ENCODE data around the gene TMCC2. TPM values are rescaled to one million over a fixed set of nuclear protein-coding genes. Genes with fewer than 3 reads are reported as not detected.

Gene TMCC2
- total RNA-seq, 2 donors from 2014 or later, result 1.5 to 10.6 TPM

- intact Hi-C loops (cut with DNase I), result no loop called here
- H3K36me3 ChIP-seq, result peaks cover 5 to 7% of the 10 kb centered on the region in 2 donors
- TF ChIP-seq POLR2AphosphoS5 (IDR thresholded peaks at IDR 0.05), result peak; percentile 41
- TF ChIP-seq, protein P1, sequence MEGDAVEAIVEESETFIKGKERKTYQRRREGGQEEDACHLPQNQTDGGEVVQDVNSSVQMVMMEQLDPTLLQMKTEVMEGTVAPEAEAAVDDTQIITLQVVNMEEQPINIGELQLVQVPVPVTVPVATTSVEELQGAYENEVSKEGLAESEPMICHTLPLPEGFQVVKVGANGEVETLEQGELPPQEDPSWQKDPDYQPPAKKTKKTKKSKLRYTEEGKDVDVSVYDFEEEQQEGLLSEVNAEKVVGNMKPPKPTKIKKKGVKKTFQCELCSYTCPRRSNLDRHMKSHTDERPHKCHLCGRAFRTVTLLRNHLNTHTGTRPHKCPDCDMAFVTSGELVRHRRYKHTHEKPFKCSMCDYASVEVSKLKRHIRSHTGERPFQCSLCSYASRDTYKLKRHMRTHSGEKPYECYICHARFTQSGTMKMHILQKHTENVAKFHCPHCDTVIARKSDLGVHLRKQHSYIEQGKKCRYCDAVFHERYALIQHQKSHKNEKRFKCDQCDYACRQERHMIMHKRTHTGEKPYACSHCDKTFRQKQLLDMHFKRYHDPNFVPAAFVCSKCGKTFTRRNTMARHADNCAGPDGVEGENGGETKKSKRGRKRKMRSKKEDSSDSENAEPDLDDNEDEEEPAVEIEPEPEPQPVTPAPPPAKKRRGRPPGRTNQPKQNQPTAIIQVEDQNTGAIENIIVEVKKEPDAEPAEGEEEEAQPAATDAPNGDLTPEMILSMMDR (IDR thresholded peaks at IDR 0.05), result no peak
- H3K4me3 ChIP-seq, result no peak overlapping the region
- 26% methylated on average over 14 of the region's 14 CpGs for WGBS
- H3K27ac ChIP-seq, result peak overlapping the region in 1 of 2 donors; percentile 34
- no peaks in the 10 kb centered on the region for H3K27me3 ChIP-seq (replicated peaks; ENCODE audit: insufficient read depth)
- H3K4me1 ChIP-seq (replicated peaks), result no peaks in the 10 kb centered on the region
- DNase-seq (ENCODE audit: low spot score), result peak; percentile 42
- no peaks in the 10 kb centered on the region for H3K9me3 ChIP-seq
Measured at GRCh38 chr1:205301205-205301821, 73.6 kb downstream of the TMCC2 start.

- H3K27me3 ChIP-seq (replicated peaks; ENCODE audit: insufficient read depth), result no peaks in the 10 kb centered on the region
- peaks cover 5 to 7% of the 10 kb centered on the region in 2 donors for H3K36me3 ChIP-seq
- no peak for DNase-seq (ENCODE audit: low spot score)
- intact Hi-C loops (cut with DNase I), result no loop called here
- H3K27ac ChIP-seq, result peak overlapping the region in 1 of 2 donors; percentile 34
- H3K9me3 ChIP-seq, result no peaks in the 10 kb centered on the region
- 51% methylated on average over 6 of the region's 6 CpGs for WGBS
- TF ChIP-seq, protein P1 (IDR thresholded peaks at IDR 0.05), result no peak
- TF ChIP-seq POLR2A (IDR thresholded peaks at IDR 0.05) (no peak), POLR2AphosphoS5 (IDR thresholded peaks at IDR 0.05) (no peak)
- H3K4me1 ChIP-seq (replicated peaks), result no peaks in the 10 kb centered on the region
- no peak overlapping the region for H3K4me3 ChIP-seq
Measured at GRCh38 chr1:205301842-205302588, 74.3 kb downstream of the TMCC2 start.

DNA sequence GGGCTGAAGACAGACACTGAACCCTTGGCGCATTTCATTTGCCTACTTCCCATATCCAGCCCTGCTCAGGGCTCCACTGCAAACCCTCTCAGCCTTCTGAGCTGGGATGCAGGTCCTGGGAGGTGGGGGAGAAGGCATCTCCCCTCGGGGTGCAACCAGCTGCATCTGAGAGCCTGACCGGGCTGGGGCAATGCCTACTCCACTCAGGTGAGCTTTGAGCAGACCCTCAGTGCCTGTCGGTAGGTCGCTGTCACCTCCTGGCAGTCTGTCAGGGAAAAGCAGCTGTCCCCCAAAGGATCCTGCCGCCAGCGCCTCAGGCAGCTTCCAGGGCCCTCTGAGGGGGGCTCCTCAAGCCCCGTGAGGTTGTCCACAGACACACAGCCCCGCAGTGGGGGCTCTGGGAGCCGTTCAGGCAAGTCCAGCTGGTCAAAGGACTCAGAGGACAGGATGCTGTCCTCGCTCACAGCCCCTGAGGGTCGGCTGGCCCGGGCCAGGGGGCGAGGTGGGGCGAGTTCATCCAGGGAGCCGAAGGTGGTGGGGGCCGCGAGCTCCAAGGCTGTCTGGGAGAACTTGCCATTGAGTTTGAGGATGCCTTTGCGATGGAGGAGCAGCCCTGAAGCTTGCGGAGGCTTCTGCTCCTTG is 75.6 kb downstream of the TMCC2 start:
- Histone ChIP-seq H3K4me3 (no peak overlapping the region), H3K9me3 (no peaks in the 10 kb centered on the region), H3K27me3 (replicated peaks; ENCODE audit: insufficient read depth) (no peaks in the 10 kb centered on the region), H3K36me3 (peaks cover 5 to 7% of the 10 kb centered on the region in 2 donors), H3K4me1 (replicated peaks) (no peaks in the 10 kb centered on the region), H3K27ac (no peak overlapping the region)
- DNase-seq (ENCODE audit: low spot score), result no peak
- WGBS, result 89% methylated on average over 20 of the region's 20 CpGs
- intact Hi-C loops (cut with DNase I), result no loop called here
- TF ChIP-seq POLR2AphosphoS5 (IDR thresholded peaks at IDR 0.05) (no peak), POLR2A (IDR thresholded peaks at IDR 0.05) (no peak)
- TF ChIP-seq, protein P1 (IDR thresholded peaks at IDR 0.05), result no peak

- Histone ChIP-seq H3K27me3 (replicated peaks; ENCODE audit: insufficient read depth) (no peaks in the 10 kb centered on the region), H3K4me3 (no peak overlapping the region), H3K27ac (no peak overlapping the region), H3K4me1 (replicated peaks) (no peaks in the 10 kb centered on the region), H3K36me3 (peaks cover 5 to 7% of the 10 kb centered on the region in 2 donors), H3K9me3 (no peaks in the 10 kb centered on the region)
- DNase-seq (ENCODE audit: low spot score), result no peak
- TF ChIP-seq POLR2AphosphoS5 (IDR thresholded peaks at IDR 0.05) (no peak), POLR2A (IDR thresholded peaks at IDR 0.05) (no peak)
- TF ChIP-seq, protein P1 (IDR thresholded peaks at IDR 0.05), result no peak
- 91% methylated on average over 16 of the region's 19 CpGs for WGBS
- intact Hi-C loops (cut with DNase I), result no loop called here
Measured at GRCh38 chr1:205304046-205304694, 76.4 kb downstream of the TMCC2 start.

All from prostate gland (tissue), 2 donors.